Measurements from ENCODE around the gene CUL4A.

The CUL4A gene

DNA sequence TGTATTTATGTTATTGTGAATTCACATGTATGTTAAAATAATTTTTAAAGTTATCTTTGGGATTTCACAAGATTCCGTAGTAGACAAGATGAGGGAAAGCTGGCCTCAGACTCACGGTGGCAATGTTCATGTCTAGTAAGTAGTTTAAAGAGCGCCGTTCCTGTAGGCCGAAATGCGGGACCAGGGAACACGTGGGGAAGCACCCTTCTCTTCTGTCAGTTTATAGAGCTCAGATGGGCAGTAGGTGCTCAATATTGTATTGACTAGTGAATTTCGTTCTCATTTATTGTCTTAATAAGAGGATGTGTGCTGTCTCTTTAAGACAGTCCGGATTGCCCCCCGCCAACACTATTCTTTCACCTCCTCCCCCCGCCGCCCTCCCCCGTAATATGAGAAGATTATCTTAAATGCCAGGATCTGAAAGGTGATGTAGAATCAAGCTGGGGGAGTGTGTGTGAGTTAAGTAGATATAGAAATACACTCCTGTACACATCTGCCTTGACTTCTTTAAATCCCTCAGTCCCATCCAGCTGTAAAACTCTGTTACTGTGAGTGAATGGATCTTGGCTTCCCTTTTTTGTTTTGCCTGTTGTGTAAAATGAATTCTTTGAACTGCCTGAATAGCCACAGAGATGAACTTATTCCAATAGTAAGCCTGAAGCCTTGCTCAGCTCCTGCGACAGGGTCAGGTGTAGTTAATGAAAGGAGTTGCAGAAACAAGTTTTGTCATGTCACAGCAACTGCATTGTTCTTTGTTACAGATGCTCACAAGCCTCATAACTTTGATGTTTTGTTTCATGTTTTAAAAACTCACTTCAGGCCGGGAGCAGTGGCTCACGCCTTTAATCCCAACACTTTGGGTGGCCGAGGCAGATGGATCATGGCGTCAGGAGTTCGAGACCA, 88.9 kb downstream of the CUL4A start:
- Histone ChIP-seq H3K4me2 (ENCODE audit: low read length) (peak overlapping the region; percentile 80), H3K4me3 (ENCODE audit: low read depth, low read length, poor library complexity, severe bottlenecking) (peak overlapping the region; percentile 95), H3K27me3 (ENCODE audit: insufficient read depth, low read length) (no peaks in the 10 kb centered on the region), H4K20me1 (ENCODE audit: insufficient read depth, low read length) (no peaks in the 10 kb centered on the region), H3K9me3 (ENCODE audit: low read length) (no peaks in the 10 kb centered on the region), H2AFZ (ENCODE audit: low read length) (no peak overlapping the region), H3K79me2 (ENCODE audit: insufficient read depth, low read length) (peaks cover 56% of the 10 kb centered on the region), H3K36me3 (ENCODE audit: insufficient read depth, low read length) (no peaks in the 10 kb centered on the region), H3K4me1 (ENCODE audit: insufficient read depth, low read length, severe bottlenecking) (peaks cover 24% of the 10 kb centered on the region), H3K27ac (ENCODE audit: low read depth, low read length, poor library complexity, severe bottlenecking) (no peak overlapping the region), H3K9me2 (ENCODE audit: low read depth, low read length) (no peaks in the 10 kb centered on the region), H3K9ac (ENCODE audit: low read length) (peak overlapping the region; percentile 90), H3F3A (ENCODE audit: insufficient read depth, low read length) (0 out of 2 replicates have a peak, but pooled peaks cover 3% of the 10 kb centered on the region)
- TF ChIP-seq EZH2 (IDR thresholded peaks at IDR 0.05; ENCODE audit: borderline replicate concordance, low read length) (no peak), CTCF (IDR thresholded peaks at IDR 0.05; ENCODE audit: low read length) (no peak)

- H3F3A ChIP-seq (ENCODE audit: insufficient read depth, low read length) = 0 out of 2 replicates have a peak, but pooled peaks cover 3% of the 10 kb centered on the region
- H3K79me2 ChIP-seq (ENCODE audit: insufficient read depth, low read length) = peaks cover 72% of the 10 kb centered on the region
- H4K20me1 ChIP-seq (ENCODE audit: insufficient read depth, low read length) = no peaks in the 10 kb centered on the region
- no peaks in the 10 kb centered on the region for H3K9me3 ChIP-seq (ENCODE audit: low read length)
- no peak overlapping the region for H3K4me3 ChIP-seq (ENCODE audit: low read depth, low read length, poor library complexity, severe bottlenecking)
- H3K27ac ChIP-seq (ENCODE audit: low read depth, low read length, poor library complexity, severe bottlenecking) = no peak overlapping the region
- H3K27me3 ChIP-seq (ENCODE audit: insufficient read depth, low read length) = no peaks in the 10 kb centered on the region
- H3K4me2 ChIP-seq (ENCODE audit: low read length) = no peak overlapping the region
- H3K9me2 ChIP-seq (ENCODE audit: low read depth, low read length) = no peaks in the 10 kb centered on the region
- no peak overlapping the region for H2AFZ ChIP-seq (ENCODE audit: low read length)
- TF ChIP-seq EZH2 (IDR thresholded peaks at IDR 0.05; ENCODE audit: borderline replicate concordance, low read length) = no peak
- no peak for TF ChIP-seq CTCF (IDR thresholded peaks at IDR 0.05; ENCODE audit: low read length)
- H3K4me1 ChIP-seq (ENCODE audit: insufficient read depth, low read length, severe bottlenecking) = peaks cover 24% of the 10 kb centered on the region
- H3K9ac ChIP-seq (ENCODE audit: low read length) = no peak overlapping the region
- no peaks in the 10 kb centered on the region for H3K36me3 ChIP-seq (ENCODE audit: insufficient read depth, low read length)
These were observed 90.5 kb downstream of the CUL4A start for GRCh38 chr13:113299951-113300350.

DNA sequence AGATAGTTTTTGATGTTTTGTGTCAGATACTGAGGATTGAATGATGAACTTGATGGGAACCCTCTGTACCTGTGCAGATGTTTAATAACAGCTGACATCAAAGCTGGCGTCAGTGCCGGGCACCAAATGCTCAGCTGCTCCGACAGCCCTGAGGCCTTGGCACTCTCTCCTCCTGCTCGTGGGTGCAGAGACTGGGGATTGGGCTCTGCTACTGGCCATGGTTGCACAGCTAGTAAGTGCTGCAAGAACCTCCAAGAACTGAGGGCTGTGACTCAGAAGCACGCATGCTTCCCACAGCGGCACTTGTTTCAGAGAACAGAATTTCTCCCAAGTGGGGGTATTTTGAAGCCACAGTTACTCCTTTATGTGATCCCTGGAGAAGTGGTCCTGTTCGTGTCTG, 93.6 kb downstream of the CUL4A start:
- H3K9ac ChIP-seq (ENCODE audit: low read length) = no peak overlapping the region
- no peak for TF ChIP-seq EZH2 (IDR thresholded peaks at IDR 0.05; ENCODE audit: borderline replicate concordance, low read length)
- TF ChIP-seq CTCF (IDR thresholded peaks at IDR 0.05; ENCODE audit: low read length) = no peak

More for the DNA sequence above, 93.6 kb downstream of the CUL4A start:
- H3K9me2 ChIP-seq (ENCODE audit: low read depth, low read length) = no peaks in the 10 kb centered on the region
- H3K4me3 ChIP-seq (ENCODE audit: low read depth, low read length, poor library complexity, severe bottlenecking) = no peak overlapping the region
- no peaks in the 10 kb centered on the region for H3F3A ChIP-seq (ENCODE audit: insufficient read depth, low read length)
- H4K20me1 ChIP-seq (ENCODE audit: insufficient read depth, low read length) = no peaks in the 10 kb centered on the region
- no peak overlapping the region for H2AFZ ChIP-seq (ENCODE audit: low read length)
- peaks cover 13% of the 10 kb centered on the region for H3K4me1 ChIP-seq (ENCODE audit: insufficient read depth, low read length, severe bottlenecking)
- no peaks in the 10 kb centered on the region for H3K27me3 ChIP-seq (ENCODE audit: insufficient read depth, low read length)
- no peak overlapping the region for H3K4me2 ChIP-seq (ENCODE audit: low read length)
- H3K36me3 ChIP-seq (ENCODE audit: insufficient read depth, low read length) = peaks cover 9% of the 10 kb centered on the region; the same call in 1 of the 2 replicates
- H3K79me2 ChIP-seq (ENCODE audit: insufficient read depth, low read length) = peaks cover 86% of the 10 kb centered on the region
- no peaks in the 10 kb centered on the region for H3K9me3 ChIP-seq (ENCODE audit: low read length)
- H3K27ac ChIP-seq (ENCODE audit: low read depth, low read length, poor library complexity, severe bottlenecking) = no peak overlapping the region
